ENCODE results near the gene C1orf52.

- TF ChIP-seq CTCF (IDR thresholded peaks at IDR 0.05) (no peak), POLR2A (IDR thresholded peaks at IDR 0.05) (no peak), EP300 (IDR thresholded peaks at IDR 0.05) (no peak)
Measured at GRCh38 chr1:85278853-85279314, 19.4 kb upstream of the C1orf52 start.

All from ovary (tissue), 3 donors.